Stimulated activated CD4-positive, alpha-beta T cell treated with anti-CD3 and anti-CD28 coated beads, Interleukin-15, amount 100 ng/mL, for 1 hour (primary cell): ENCODE measurements around the gene MOB1B.

Source experiments
- DNase-seq, 2 donors: peaks; one replicate each; pipeline ENCODE4 v3.0.0-alpha.2; 2020; ENCODE audit warnings: low read depth in 1 of 2, low spot score in 1 of 2

The MOB1B gene

DNA sequence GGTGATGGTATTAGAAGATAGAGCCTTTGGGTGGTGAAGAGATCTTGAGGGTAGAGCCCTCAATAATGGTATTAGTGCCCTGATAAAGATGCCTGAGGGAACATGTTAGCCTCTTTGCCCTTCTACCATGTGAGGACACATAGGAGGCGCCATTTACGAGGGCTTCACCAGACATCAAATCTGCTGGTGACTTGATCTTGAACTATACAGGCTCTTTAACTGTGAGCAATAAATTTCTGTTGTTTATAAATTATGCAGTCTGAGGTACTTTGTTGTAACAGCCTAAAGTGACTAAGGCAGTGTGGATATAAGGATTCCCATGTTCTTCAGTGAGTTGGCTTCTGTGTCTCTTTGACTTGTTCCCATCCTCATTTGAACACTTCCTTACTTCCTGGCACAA lies 11.8 kb downstream of the MOB1B start:
- no peak for DNase-seq

- DNase-seq: no peak
Measured at GRCh38 chr4:70914631-70915030, 12.5 kb downstream of the MOB1B start.

DNA sequence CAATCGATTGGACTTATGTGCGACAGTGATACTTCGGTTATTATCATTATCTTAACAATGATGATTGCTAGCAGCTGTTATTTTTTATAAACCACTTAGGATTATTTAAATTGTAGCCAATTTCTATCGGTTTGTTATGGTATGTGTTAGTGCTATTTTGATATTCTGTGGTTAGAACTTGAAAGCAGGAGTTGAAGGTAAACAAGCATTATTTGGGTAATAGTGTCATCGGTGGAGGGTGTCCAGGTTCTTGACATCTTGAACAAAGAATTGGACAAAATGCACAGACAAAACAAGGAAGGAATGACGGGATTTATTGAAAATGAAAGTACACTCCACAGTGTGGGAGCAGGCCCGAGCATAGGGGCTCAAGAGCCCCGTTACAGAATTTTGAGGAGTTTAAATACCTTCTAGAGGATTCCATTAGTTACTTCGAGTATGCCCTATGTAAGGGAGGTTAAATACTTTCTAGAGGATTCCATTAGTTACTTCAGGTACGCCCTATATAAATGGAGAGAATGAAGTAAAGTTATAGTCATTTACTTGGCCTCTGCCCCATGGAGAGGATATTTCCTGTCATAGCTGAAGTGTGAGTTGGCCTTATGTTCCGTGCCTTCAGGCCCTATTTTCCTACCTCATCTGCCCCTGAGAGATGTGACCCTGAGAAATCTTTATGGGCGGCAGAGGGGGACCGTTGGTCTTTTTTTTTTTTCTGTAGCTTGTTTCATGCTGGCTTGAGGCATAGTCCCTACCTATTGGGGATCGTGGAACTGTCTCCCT lies 13.1 kb downstream of the MOB1B start:
- no peak for DNase-seq

DNA sequence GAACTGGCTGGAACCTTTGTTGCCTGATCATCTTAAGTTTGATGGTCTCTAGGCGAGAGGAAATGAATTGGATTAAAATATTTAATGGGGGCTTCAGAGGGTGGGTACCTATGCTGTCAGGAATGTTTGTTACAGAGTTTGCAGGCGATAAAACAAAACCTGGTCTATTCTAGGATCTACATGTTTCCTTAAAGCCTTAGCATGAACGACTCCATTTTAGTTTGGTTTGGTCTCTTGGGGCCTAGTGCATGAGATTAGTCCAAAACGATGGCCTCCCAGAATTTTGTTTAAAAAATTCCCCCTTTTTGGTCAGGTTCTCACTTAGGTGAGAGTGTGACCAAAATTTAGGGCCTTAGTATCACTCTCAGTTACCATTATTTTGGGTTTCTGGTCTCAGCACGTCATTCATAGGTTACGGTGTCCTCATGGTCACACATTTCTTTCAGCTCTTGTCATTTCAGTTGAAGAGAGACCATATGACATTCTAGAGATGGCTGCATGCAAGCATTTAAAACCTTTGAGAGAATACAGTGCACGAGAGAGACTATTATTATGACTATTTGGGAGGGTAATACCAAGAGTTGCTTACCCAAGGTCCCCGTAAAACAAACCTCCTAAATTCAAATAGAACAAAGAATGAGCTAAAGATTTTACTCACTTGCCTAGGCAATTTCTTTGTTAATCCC lies 13.8 kb downstream of the MOB1B start:
- no peak for DNase-seq

DNA sequence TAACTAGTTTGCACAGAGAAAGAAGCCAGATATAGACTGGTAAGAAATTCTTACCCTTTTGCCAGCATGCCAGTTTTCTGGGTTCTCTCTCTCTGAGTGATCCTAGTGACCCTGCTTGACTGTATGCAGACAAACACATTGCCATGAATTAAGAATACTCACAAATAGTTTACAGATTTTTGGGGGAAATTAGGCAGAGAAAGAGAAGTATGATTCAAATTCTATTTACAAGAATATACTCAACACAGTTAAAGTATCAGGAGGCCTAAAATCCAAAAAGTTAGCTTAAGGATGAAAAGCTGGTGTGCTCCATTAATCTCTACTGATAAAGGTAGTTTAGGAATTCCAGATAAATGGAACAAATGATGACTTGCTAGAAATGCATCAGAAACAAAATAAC lies 18.4 kb downstream of the MOB1B start:
- no peak for DNase-seq

GRCh38 chr4:70925418-70925817 lies 23.2 kb downstream of the MOB1B start:
- DNase-seq: no peak

DNA sequence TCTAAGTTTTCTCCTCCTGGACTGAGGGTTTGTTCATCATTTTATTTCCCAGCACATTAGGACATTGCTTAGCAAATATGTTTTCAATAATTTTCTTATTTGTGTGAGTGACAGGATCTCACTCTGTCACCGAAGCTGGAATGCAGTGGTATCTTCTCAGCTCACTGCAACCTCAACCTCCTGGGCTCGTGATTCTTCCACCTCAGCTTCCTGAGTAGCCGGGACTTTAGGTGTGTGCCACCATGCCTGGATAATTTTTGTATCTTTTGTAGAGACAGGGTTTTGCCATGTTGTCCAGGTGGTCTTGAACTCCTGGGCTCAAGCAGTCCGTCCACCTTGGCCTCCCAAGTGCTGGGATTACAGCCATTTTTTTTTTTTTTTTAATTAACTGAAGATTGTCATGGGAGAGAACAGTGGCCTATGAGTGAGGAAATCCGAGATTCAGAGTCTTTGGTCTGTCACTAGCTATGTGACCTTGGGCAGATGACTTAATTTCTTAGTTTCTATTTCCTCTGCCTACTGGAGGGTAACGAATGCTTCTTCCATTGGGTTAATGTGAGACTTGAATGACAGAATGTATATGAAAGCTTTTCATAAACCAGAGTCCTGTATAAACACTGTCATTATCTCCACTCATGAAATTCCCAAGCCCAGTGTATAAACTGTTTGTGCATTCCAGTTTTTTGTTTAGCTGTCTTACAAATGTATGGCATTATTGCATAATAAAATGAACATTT lies 23.9 kb downstream of the MOB1B start:
- DNase-seq: no peak

- DNase-seq: no peak
Measured at GRCh38 chr4:70927502-70928137, 25.5 kb downstream of the MOB1B start.

- DNase-seq: no peak
Measured at GRCh38 chr4:70930530-70931256, 28.5 kb downstream of the MOB1B start.

GRCh38 chr4:70931347-70931746 lies 29.2 kb downstream of the MOB1B start:
- DNase-seq: no peak

DNA sequence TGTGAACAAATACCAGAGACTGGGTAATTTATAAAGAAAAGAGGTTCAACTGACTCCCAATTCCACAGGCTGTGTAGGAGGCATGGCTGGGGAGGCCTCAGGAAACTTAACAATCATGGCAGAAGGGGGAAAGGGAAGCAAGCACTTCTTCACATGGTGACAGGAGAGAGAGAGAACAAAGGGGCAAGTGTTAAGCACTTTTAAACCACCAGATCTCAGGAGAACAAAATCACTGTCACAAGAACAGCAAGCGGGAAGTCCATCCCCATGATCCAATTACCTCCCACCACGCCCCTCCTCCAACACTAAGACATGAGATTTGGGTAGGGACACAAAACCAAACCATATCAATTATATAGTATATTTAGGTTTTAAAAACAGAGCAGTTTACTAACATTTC lies 30.8 kb downstream of the MOB1B start:
- DNase-seq: no peak

- DNase-seq: no peak
Measured at GRCh38 chr4:70935038-70935695, 33.0 kb downstream of the MOB1B start.

DNA sequence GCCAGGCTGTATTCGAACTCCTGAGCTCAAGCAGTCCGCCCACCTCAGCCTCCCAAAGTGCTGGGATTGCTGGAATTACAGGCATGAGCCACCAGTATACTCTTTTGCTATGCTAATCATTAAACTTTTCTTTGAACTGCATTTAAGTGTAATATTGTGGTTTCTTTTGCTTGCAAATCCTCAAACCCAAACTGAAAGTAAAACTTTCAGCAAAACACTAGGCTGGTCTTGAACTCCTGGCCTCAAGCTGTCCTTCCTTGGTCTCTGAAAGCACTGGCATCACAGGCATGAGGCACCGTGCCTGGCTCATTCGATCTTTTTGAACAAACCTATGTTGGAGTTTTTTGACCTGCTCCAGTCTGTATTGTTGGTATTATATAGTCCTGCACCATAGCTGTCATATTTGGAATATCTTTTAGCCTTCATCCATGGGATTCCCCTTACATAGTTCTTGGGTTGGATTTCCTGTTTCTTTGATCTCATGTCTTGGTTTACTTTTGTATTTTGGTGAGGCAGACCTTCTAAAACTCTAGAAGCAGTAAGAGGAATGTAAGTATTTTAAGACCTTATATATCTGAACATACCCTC lies 34.1 kb downstream of the MOB1B start:
- DNase-seq: no peak

DNA sequence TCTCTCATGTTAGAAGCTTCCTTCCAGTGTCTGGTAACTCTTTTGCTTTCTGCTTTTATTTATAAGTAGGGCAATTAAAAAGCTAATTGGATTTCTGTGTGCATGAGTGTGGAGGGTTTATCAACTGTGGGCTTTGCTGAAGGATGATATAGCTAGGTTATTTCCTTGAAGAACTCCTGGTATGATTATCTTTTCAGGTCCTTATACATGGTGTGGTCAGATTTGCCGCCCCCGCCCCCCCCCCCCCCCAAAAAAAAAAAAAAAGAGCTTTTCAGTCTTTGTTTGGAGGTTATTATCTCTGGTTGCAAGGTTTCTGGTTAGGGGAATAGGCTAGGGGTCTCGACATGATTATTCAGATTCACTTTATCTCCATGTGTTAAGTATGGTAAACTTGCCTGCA lies 35.9 kb downstream of the MOB1B start:
- DNase-seq: no peak

GRCh38 chr4:70940134-70940533 lies 38.0 kb downstream of the MOB1B start:
- no peak for DNase-seq

- DNase-seq: no peak
Measured at GRCh38 chr4:70943114-70943513, 40.9 kb downstream of the MOB1B start.

GRCh38 chr4:70945046-70945445 lies 42.9 kb downstream of the MOB1B start:
- no peak for DNase-seq

DNA sequence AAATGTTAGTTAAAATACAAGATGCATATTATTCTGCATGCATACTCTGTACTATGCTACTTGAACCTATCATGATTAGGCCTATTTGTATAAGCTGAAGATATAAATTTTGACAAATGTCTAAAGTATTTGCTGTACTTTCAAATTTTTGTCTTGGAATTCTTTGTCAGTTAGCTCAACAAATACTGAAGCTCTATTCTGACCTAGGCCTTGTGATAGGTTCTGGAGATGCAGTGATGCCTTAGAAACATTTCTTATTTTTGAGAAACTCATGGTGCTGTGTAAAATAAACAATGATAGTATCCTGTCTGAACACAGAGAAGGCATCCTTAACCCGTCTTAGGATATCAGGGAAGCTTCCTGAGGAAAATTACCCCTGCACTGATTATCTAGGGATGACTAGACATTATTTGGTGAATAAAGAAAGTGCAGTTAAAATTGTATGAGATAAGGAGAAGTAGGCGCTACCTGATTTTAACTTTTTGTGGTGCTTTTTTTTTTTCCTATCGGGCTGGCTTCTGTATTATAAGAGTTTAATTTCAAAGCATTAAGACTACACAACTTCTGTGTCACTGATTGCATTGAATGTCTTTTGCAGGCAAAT lies 43.4 kb downstream of the MOB1B start:
- DNase-seq: no peak

- no peak for DNase-seq
Measured at GRCh38 chr4:70946939-70947338, 44.8 kb downstream of the MOB1B start.
